ENCODE results near the gene LAMA3.

Gene LAMA3

GRCh38 chr18:23963443-23964165 lies 274.4 kb downstream of the LAMA3 start:
- no peak overlapping the region for H2AFZ ChIP-seq (ENCODE audit: low read depth, low read length)
- no peaks in the 10 kb centered on the region for H4K20me1 ChIP-seq (ENCODE audit: insufficient read depth, low read length)
- no peak overlapping the region for H3K4me2 ChIP-seq (ENCODE audit: insufficient read depth, low read length)
- DNase-seq, result no peak
- no peak overlapping the region for H3K27ac ChIP-seq (ENCODE audit: low read length)
- no peak overlapping the region for H3K9ac ChIP-seq (ENCODE audit: low read depth, low read length)
- peaks cover 34% of the 10 kb centered on the region for H3K4me1 ChIP-seq (ENCODE audit: insufficient read depth, low read length)
- no peaks in the 10 kb centered on the region for H3K79me2 ChIP-seq (ENCODE audit: insufficient read depth, low read length)
- H3K4me3 ChIP-seq (ENCODE audit: low read depth in 1 of 2, low read length in 2 of 2), result no peak overlapping the region
- H3K9me3 ChIP-seq (ENCODE audit: insufficient read depth, low read length, severe bottlenecking), result no peaks in the 10 kb centered on the region
- H3K36me3 ChIP-seq (ENCODE audit: insufficient read depth, low read length), result no peaks in the 10 kb centered on the region
- no peak for TF ChIP-seq CTCF (IDR thresholded peaks at IDR 0.05; ENCODE audit: borderline replicate concordance, extremely low read depth, low read length, poor library complexity, severe bottlenecking)
- TF ChIP-seq EZH2 (IDR thresholded peaks at IDR 0.05; ENCODE audit: borderline replicate concordance, low read depth, low read length, severe bottlenecking), result no peak
- no peak for ATAC-seq (ENCODE audit: insufficient read depth, low read depth)
- H3K27me3 ChIP-seq (ENCODE audit: insufficient read depth, low read length, poor library complexity), result no peaks in the 10 kb centered on the region

- Histone ChIP-seq H3K27ac (ENCODE audit: low read length) (0 out of 2 replicates have a peak overlapping the region, but pooled peaks have one; percentile 6), H3K9ac (ENCODE audit: low read depth, low read length) (no peak overlapping the region), H3K4me1 (ENCODE audit: insufficient read depth, low read length) (peaks cover 43% of the 10 kb centered on the region), H3K27me3 (ENCODE audit: insufficient read depth, low read length, poor library complexity) (no peaks in the 10 kb centered on the region), H4K20me1 (ENCODE audit: insufficient read depth, low read length) (no peaks in the 10 kb centered on the region), H3K79me2 (ENCODE audit: insufficient read depth, low read length) (no peaks in the 10 kb centered on the region), H3K4me2 (ENCODE audit: insufficient read depth, low read length) (no peak overlapping the region), H3K4me3 (ENCODE audit: low read depth in 1 of 2, low read length in 2 of 2) (no peak overlapping the region), H2AFZ (ENCODE audit: low read depth, low read length) (no peak overlapping the region), H3K36me3 (ENCODE audit: insufficient read depth, low read length) (no peaks in the 10 kb centered on the region), H3K9me3 (ENCODE audit: insufficient read depth, low read length, severe bottlenecking) (no peaks in the 10 kb centered on the region)
- ATAC-seq (ENCODE audit: insufficient read depth, low read depth) (no peak), DNase-seq (peak; percentile 39)
- no peak for TF ChIP-seq EZH2 (IDR thresholded peaks at IDR 0.05; ENCODE audit: borderline replicate concordance, low read depth, low read length, severe bottlenecking)
- TF ChIP-seq CTCF (IDR thresholded peaks at IDR 0.05; ENCODE audit: borderline replicate concordance, extremely low read depth, low read length, poor library complexity, severe bottlenecking), result no peak
Observed at GRCh38 chr18:23964282-23965238, 275.3 kb downstream of the LAMA3 start.

GRCh38 chr18:23966909-23967308 lies 277.7 kb downstream of the LAMA3 start:
- Histone ChIP-seq H2AFZ (ENCODE audit: low read depth, low read length) (no peak overlapping the region), H3K4me2 (ENCODE audit: insufficient read depth, low read length) (peak overlapping the region; percentile 54), H3K36me3 (ENCODE audit: insufficient read depth, low read length) (no peaks in the 10 kb centered on the region), H3K9me3 (ENCODE audit: insufficient read depth, low read length, severe bottlenecking) (no peaks in the 10 kb centered on the region), H3K27me3 (ENCODE audit: insufficient read depth, low read length, poor library complexity) (no peaks in the 10 kb centered on the region), H4K20me1 (ENCODE audit: insufficient read depth, low read length) (no peaks in the 10 kb centered on the region), H3K27ac (ENCODE audit: low read length) (peak overlapping the region; percentile 94), H3K4me3 (ENCODE audit: low read depth in 1 of 2, low read length in 2 of 2) (peak overlapping the region in 1 of 2 experiments; percentile 4; a peak in 1 of 4 replicates), H3K79me2 (ENCODE audit: insufficient read depth, low read length) (no peaks in the 10 kb centered on the region), H3K4me1 (ENCODE audit: insufficient read depth, low read length) (peaks cover 67% of the 10 kb centered on the region), H3K9ac (ENCODE audit: low read depth, low read length) (peak overlapping the region; percentile 47)
- TF ChIP-seq EZH2 (IDR thresholded peaks at IDR 0.05; ENCODE audit: borderline replicate concordance, low read depth, low read length, severe bottlenecking) (no peak), CTCF (IDR thresholded peaks at IDR 0.05; ENCODE audit: borderline replicate concordance, extremely low read depth, low read length, poor library complexity, severe bottlenecking) (no peak)
- ATAC-seq (ENCODE audit: insufficient read depth, low read depth) (no peak), DNase-seq (no peak)

Data from DND-41 (cell line).